Measurements from ENCODE around the gene KRT27. TPM values are rescaled to one million over a fixed set of nuclear protein-coding genes. Genes with fewer than 3 reads are reported as not detected.

KRT27 gene, protein sequence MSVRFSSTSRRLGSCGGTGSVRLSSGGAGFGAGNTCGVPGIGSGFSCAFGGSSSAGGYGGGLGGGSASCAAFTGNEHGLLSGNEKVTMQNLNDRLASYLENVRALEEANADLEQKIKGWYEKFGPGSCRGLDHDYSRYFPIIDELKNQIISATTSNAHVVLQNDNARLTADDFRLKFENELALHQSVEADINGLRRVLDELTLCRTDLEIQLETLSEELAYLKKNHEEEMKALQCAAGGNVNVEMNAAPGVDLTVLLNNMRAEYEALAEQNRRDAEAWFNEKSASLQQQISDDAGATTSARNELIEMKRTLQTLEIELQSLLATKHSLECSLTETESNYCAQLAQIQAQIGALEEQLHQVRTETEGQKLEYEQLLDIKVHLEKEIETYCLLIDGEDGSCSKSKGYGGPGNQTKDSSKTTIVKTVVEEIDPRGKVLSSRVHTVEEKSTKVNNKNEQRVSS
- not detected in 2 replicates for total RNA-seq

DNA sequence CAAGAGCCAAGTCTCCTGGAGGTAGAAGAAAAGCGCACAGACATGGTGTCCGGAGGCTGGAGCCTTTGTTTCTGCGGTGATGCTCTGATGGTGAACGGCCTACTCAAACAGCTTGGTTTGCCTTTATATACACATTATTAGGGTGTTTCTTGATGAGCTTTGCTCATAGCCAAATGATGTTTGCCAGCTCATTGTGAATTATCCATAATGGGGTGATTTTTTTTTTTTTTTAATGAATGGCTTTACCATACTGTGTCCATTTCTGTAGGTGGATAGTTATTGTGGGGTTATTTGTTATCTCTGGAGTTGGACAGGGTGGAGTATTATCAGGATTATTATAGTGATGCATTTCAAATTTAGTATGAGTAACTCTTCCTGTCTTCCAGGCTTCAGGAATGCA lies at the start of gene KRT27:
Gene KRT27 (minus strand): TSS at position 101 of the 400 bp plus-strand sequence. CDS start 57 bp downstream, at position 44.

DNA sequence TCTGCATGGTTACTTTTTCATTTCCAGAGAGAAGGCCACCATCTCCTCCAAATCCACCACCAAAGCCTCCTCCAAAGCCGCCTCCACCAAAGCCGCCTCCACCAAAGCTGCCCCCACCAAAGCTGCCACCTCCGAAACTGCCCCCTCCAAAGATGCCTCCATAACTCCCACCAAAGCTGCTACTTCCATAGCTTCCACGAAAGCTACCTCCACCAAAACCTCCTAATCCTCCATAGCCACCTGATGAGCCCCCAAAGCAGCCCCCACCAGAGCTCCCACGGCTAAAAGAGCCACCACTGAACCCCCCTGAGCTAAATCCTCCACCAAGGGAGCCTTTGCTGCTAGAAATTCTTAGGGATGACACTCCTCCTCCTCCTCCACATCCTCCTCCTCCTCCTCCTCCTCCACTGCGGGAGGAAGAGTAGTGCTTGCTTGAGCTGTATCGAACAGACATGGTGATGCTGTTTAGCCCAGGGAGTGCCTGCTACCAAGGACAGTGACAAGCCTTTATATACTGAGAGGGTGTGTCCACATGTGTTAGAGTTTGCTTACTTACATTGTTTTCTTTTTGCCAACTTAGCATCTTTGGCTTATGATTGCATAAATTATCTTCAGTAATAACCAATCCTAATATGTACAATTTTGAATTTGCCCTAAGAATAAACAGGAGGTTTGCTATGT lies 39.9 kb upstream of the KRT27 start, which contains the start of gene KRT10:
Gene KRT10 (minus strand): TSS at position 483 of the 681 bp plus-strand sequence. CDS start 29 bp downstream, at position 454.

DNA sequence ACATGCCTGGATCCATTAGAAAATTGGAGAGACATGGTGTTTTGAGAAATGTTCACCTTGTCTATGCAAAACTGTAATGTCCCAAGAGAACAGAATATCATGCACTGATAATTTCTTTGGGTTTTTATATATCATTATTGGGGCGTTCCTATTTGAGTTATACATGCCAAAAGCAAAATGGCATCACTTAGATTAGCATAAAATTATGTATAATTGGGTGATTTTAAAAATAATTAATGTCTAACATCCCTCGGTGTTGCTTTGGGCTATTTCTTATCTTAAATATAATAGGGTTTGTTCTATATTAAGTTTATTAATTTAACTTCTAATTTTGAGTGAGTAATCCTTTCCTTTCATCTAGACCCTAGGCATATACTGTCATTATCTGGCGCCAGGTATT lies 17.5 kb upstream of the KRT27 start, which contains the start of gene KRT28:
Gene KRT28 (minus strand): TSS at position 101 of the 400 bp plus-strand sequence. CDS start 66 bp downstream, at position 35.

DNA sequence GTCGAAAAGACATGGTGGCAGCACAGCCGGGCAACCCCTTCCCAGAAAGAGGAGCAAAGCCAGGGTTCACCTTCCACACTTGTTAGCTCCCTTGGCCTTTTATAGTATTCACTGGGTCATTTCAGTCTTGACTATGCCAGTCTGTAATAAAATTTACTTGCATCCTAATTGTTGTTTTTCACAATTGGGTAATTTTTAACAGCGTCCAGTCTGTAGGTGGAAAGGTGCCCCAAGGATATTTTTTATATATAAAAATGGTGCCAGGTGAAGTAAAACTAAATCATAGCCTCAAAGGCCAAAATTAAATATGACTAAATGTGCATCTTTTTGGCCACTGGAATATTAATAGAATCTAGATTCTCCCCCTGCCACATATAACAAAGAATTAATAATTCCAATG lies 10.2 kb downstream of the KRT27 start, which contains the start of gene KRT26:
Gene KRT26 (minus strand): TSS at position 101 of the 400 bp plus-strand sequence. CDS start 88 bp downstream, at position 13.

DNA sequence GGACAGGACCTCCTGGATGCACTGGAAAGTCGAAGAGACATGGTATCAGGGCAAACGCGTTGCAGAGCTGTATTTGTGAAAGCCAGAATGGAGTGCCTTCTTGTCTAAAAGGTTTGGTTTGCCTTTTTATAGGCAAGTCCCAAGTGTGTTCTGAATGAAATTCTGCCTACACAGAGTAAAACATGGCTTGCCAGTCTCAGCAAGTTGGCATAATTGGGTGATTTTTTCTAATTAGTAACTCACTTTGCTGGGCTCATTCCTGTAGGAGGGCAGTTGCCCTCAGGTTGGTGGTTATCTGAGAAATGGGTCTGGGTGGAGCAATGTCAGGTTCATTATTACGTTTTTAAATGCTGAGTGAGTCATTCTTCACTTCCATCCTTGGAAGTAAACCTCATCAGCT lies 27.1 kb downstream of the KRT27 start, which contains the start of gene KRT25:
Gene KRT25 (minus strand): TSS at position 101 of the 400 bp plus-strand sequence. CDS start 60 bp downstream, at position 41.

Other genes starting within 250 kb of the KRT27 start
- under 0.01 TPM in 1 of 2 replicates, not detected in the other for gene CCR7, start 217.1 kb downstream of the KRT27 start, total RNA-seq
- gene SMARCE1, start 134.7 kb downstream of the KRT27 start, total RNA-seq: 86.0 and 89.0 TPM in 2 replicates
- not detected in 2 replicates for gene KRT222, start 117.4 kb downstream of the KRT27 start, total RNA-seq
- 0.14 TPM in 1 of 2 replicates, not detected in the other for gene KRT24, start 78.8 kb downstream of the KRT27 start, total RNA-seq
- gene KRT25, start 27.2 kb downstream of the KRT27 start, total RNA-seq: not detected in 2 replicates
- not detected in 2 replicates for gene KRT26, start 10.3 kb downstream of the KRT27 start, total RNA-seq
- not detected in 2 replicates for gene KRT28, start 17.4 kb upstream of the KRT27 start, total RNA-seq
- gene KRT10, start 40.1 kb upstream of the KRT27 start, total RNA-seq: 3.1 and 3.5 TPM in 2 replicates
- gene KRT12, start 84.7 kb upstream of the KRT27 start, total RNA-seq: 0.43 TPM in 1 of 2 replicates, not detected in the other
- gene KRT20, start 102.7 kb upstream of the KRT27 start, total RNA-seq: not detected in 2 replicates
- 0.22 TPM in 1 of 2 replicates, not detected in the other for gene KRT23, start 155.1 kb upstream of the KRT27 start, total RNA-seq
- gene KRT39, start 184.4 kb upstream of the KRT27 start, total RNA-seq: 0.43 TPM in 1 of 2 replicates, not detected in the other
- gene KRT40, start 201.8 kb upstream of the KRT27 start, total RNA-seq: 0.14 TPM in 1 of 2 replicates, not detected in the other
- not detected in 2 replicates for gene KRTAP3-3, start 211.6 kb upstream of the KRT27 start, total RNA-seq
- gene KRTAP3-2, start 217.4 kb upstream of the KRT27 start, total RNA-seq: not detected in 2 replicates
- gene KRTAP3-1, start 226.6 kb upstream of the KRT27 start, total RNA-seq: not detected in 2 replicates
- 1.5 and 14.2 TPM in 2 replicates for gene KRTAP1-5, start 244.7 kb upstream of the KRT27 start, total RNA-seq
- gene KRTAP1-4, start 247.6 kb upstream of the KRT27 start, total RNA-seq: not detected in 2 replicates

Data from placental pericyte (primary cell).